ENCODE results near the gene DMAC1. TPM values are rescaled to one million over a fixed set of nuclear protein-coding genes. Genes with fewer than 3 reads are reported as not detected.
A peak's percentile ranks its signal among the peaks of the same experiment; 100 is the strongest.

Gene DMAC1
- total RNA-seq, 4 donors from 2014 or later: 9.9 to 17.4 (median 16.4) TPM

GRCh38 chr9:7802666-7803065 lies 3.1 kb upstream of the DMAC1 start:
- intact Hi-C loops (cut with DNase I): no loop called here
- TF ChIP-seq CTCF (IDR thresholded peaks at IDR 0.05) (no peak), EP300 (IDR thresholded peaks at IDR 0.05) (no peak), POLR2A (IDR thresholded peaks at IDR 0.05; ENCODE audit: low read depth) (no peak), POLR2AphosphoS5 (IDR thresholded peaks at IDR 0.05) (no peak)

DNA sequence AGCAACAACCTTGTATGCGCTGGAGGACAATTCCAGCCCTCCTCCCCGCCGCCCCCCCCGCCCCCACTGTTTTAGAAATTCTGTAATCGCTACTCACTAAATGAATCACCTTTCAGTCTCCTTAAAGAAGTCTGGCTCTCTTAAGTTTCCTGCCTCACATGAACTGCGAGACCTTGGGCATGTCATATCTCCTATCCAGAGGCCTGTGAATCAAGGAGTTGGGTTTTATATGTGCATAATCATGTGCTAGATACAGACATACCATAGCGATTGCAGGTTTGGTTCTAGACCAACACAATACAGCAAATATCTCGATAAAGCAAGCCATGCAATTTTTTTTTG lies 337 bp upstream of the DMAC1 start:
- 78% methylated on average over 3 of the region's 8 CpGs for WGBS
- TF ChIP-seq POLR2A (IDR thresholded peaks at IDR 0.05; ENCODE audit: low read depth) (no peak), POLR2AphosphoS5 (IDR thresholded peaks at IDR 0.05) (no peak), CTCF (IDR thresholded peaks at IDR 0.05) (no peak), EP300 (IDR thresholded peaks at IDR 0.05) (no peak)
- H3K27me3 ChIP-seq: no peaks in the 10 kb centered on the region
- peak overlapping the region; percentile 83 to 95 (median 89) for H3K4me3 ChIP-seq
- H3K4me1 ChIP-seq: peaks cover 7 to 18% (median 11%) of the 10 kb centered on the region in 4 donors
- H3K9me3 ChIP-seq: no peaks in the 10 kb centered on the region
- H3K36me3 ChIP-seq: peaks cover 0 to 27% (median 17%) of the 10 kb centered on the region in 4 donors
- peak overlapping the region; percentile 86 to 91 (median 90) for H3K27ac ChIP-seq (replicated peaks in 1 of 4)
- DNase-seq (ENCODE audit: extremely low spot score): no peak
- intact Hi-C loops (cut with DNase I): no loop called here

More at GRCh38 chr9:7802666-7803065, 3.1 kb upstream of the DMAC1 start:
- Histone ChIP-seq H3K36me3 (peaks cover 0 to under 1% (median 0%) of the 10 kb centered on the region in 4 donors), H3K27ac (replicated peaks in 1 of 4) (no peak overlapping the region), H3K9me3 (no peaks in the 10 kb centered on the region), H3K4me3 (no peak overlapping the region), H3K4me1 (peaks cover 7 to 18% (median 11%) of the 10 kb centered on the region in 4 donors), H3K27me3 (no peaks in the 10 kb centered on the region)
- DNase-seq (ENCODE audit: extremely low spot score): no peak

GRCh38 chr9:7794196-7794595 lies 5.4 kb downstream of the DMAC1 start:
- intact Hi-C loops (cut with DNase I): no loop called here
- DNase-seq (ENCODE audit: extremely low spot score): no peak
- Histone ChIP-seq H3K9me3 (no peaks in the 10 kb centered on the region), H3K4me3 (no peak overlapping the region), H3K27me3 (no peaks in the 10 kb centered on the region), H3K36me3 (peaks cover 0 to 57% (median 37%) of the 10 kb centered on the region in 4 donors), H3K27ac (replicated peaks in 1 of 4) (no peak overlapping the region), H3K4me1 (peaks cover 7 to 15% (median 11%) of the 10 kb centered on the region in 4 donors)
- 77% methylated on average over 3 of the region's 3 CpGs for WGBS
- TF ChIP-seq EP300 (IDR thresholded peaks at IDR 0.05) (no peak), POLR2AphosphoS5 (IDR thresholded peaks at IDR 0.05) (no peak), POLR2A (IDR thresholded peaks at IDR 0.05; ENCODE audit: low read depth) (no peak), CTCF (IDR thresholded peaks at IDR 0.05) (no peak)

DNA sequence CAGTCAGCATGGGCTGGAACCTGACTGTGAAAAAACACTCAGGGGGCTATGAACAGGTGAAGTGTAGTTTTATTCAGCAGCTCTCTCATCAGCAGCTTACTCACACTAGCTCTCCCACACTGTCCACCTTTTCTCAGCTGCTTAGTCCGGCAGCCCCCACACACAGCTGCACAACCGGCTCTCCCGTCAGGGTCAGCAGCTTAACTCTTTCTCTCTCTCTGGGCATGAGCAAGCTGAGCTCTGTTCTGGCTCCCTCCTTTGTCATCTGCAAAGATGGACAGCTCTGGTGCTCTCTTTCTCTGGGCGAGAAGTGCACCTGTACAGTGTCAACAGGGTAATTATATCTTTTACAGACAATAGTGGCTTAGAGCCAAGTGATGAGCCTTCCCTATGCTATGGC lies 8.2 kb downstream of the DMAC1 start:
- 51% methylated on average over 4 of the region's 4 CpGs for whole genome bisulfite sequencing
- Histone ChIP-seq H3K4me3 (no peak overlapping the region), H3K27me3 (no peaks in the 10 kb centered on the region), H3K9me3 (no peaks in the 10 kb centered on the region), H3K36me3 (peaks cover 0 to 45% (median 31%) of the 10 kb centered on the region in 4 donors), H3K4me1 (no peaks in the 10 kb centered on the region), H3K27ac (replicated peaks in 1 of 4) (no peak overlapping the region)
- intact Hi-C loops (cut with DNase I): no loop called here
- TF ChIP-seq CTCF (IDR thresholded peaks at IDR 0.05) (no peak), POLR2A (IDR thresholded peaks at IDR 0.05; ENCODE audit: low read depth) (no peak), POLR2AphosphoS5 (IDR thresholded peaks at IDR 0.05) (no peak), EP300 (IDR thresholded peaks at IDR 0.05) (no peak)
- no peak for DNase-seq (ENCODE audit: extremely low spot score)

DNA sequence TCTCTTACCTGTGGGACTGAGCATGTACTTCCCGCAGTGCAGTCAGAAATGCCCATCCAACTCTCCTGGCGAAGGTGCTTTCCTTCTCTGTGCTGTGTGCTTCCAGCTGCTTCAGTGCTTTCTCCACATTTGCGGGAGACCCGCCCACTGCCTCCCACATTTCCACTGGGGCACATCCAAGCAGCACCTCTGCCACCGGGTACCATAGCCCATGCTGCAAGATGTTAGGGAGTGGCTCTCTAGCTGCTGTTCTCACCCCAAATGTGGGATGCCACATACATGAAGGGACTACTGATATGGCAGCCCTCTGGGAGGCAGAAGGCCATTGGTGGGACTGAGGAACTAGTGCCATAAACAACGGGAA lies 8.8 kb downstream of the DMAC1 start:
- WGBS: 89% methylated on average over 6 of the region's 6 CpGs
- Histone ChIP-seq H3K27me3 (no peaks in the 10 kb centered on the region), H3K4me1 (no peaks in the 10 kb centered on the region), H3K4me3 (no peak overlapping the region), H3K9me3 (no peaks in the 10 kb centered on the region), H3K27ac (replicated peaks in 1 of 4) (no peak overlapping the region), H3K36me3 (peaks cover 0 to 39% (median 26%) of the 10 kb centered on the region in 4 donors)
- no peak for DNase-seq (ENCODE audit: extremely low spot score)
- intact Hi-C loops (cut with DNase I): no loop called here
- TF ChIP-seq POLR2A (IDR thresholded peaks at IDR 0.05; ENCODE audit: low read depth) (no peak), POLR2AphosphoS5 (IDR thresholded peaks at IDR 0.05) (no peak), CTCF (IDR thresholded peaks at IDR 0.05) (no peak), EP300 (IDR thresholded peaks at IDR 0.05) (no peak)

Measured in esophagus muscularis mucosa (tissue), 4 donors.